PFSK-1 (cell line): ENCODE data around the gene JPH4.

Experiments
- FOXP2 ChIP-seq: optimal IDR thresholded peaks from 2 replicates; pipeline ENCODE3; 2011; ENCODE audit warnings: borderline replicate concordance, control low read depth, inconsistent platforms; ENCODE audit not compliant: insufficient read depth; ENCODE audit errors: extremely low read length, extremely low read depth
- POLR2AphosphoS5 ChIP-seq: IDR thresholded peaks from 2 replicates; pipeline ENCODE4 v1.6.1; 2012; ENCODE audit warnings: low read depth, mild to moderate bottlenecking, control low read depth, low read length, moderate library complexity
- SIN3A ChIP-seq: IDR thresholded peaks from 2 replicates; pipeline ENCODE4 v1.6.1; 2012; ENCODE audit warnings: mild to moderate bottlenecking, low read length, moderate library complexity, borderline replicate concordance; ENCODE audit not compliant: insufficient read depth
- TAF1 ChIP-seq: IDR thresholded peaks from 2 replicates; pipeline ENCODE4 v1.6.1; 2012; ENCODE audit warnings: low read length, control low read depth, borderline replicate concordance; ENCODE audit not compliant: insufficient read depth
- TF ChIP-seq, protein P1 (sequence below), 2 experiments: IDR thresholded peaks; 2 replicates each; pipeline versions ENCODE4 v1.6.1 to v1.8.0; 2011 to 2012; ENCODE audit warnings: low read depth in 2 of 2, low read length in 2 of 2, control low read depth in 1 of 2, inconsistent platforms in 1 of 2, mild to moderate bottlenecking in 1 of 2, moderate library complexity in 1 of 2; ENCODE audit not compliant: insufficient read depth in 1 of 2

DNA sequence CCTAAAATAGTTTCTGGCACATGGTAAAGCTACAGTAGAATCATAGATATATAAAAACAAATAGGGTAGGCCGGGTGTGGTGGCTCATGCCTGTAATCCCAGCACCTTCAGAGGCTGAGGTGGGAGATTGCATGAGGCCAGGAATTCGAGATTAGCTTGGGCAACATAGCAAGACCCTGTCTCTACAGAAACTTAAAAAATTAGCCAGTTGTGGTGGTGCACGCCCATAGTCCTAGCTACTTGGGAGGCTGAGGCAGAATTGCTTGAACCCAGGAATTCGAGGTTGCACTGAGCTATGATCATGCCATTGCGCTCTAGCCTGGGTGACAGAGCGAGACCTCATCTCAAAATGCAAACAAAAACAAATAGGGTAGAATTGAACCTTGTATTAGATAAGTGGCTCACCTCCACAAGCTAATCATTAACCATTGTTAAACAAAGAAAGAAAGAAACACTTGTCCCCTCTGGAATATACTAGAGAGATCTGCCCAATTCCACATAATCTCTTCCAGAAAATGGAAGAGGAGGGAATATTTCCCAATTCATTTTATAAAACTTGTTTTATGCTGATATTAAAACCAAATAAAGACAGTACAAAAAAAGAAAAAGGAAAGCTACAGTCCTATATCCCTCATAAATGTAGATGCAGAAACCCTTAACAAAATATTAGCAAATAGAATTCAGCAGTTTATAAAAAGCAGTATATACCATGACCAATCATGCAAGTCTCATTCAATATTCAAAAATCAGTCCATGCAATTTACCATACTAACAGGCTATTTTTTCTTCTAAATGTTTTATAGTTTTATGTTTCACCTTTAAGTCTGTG lies 34.9 kb upstream of the JPH4 start:
- TF ChIP-seq POLR2AphosphoS5 (no peak), FOXP2 (no peak), TAF1 (no peak), SIN3A (no peak)
- TF ChIP-seq, protein P1, sequence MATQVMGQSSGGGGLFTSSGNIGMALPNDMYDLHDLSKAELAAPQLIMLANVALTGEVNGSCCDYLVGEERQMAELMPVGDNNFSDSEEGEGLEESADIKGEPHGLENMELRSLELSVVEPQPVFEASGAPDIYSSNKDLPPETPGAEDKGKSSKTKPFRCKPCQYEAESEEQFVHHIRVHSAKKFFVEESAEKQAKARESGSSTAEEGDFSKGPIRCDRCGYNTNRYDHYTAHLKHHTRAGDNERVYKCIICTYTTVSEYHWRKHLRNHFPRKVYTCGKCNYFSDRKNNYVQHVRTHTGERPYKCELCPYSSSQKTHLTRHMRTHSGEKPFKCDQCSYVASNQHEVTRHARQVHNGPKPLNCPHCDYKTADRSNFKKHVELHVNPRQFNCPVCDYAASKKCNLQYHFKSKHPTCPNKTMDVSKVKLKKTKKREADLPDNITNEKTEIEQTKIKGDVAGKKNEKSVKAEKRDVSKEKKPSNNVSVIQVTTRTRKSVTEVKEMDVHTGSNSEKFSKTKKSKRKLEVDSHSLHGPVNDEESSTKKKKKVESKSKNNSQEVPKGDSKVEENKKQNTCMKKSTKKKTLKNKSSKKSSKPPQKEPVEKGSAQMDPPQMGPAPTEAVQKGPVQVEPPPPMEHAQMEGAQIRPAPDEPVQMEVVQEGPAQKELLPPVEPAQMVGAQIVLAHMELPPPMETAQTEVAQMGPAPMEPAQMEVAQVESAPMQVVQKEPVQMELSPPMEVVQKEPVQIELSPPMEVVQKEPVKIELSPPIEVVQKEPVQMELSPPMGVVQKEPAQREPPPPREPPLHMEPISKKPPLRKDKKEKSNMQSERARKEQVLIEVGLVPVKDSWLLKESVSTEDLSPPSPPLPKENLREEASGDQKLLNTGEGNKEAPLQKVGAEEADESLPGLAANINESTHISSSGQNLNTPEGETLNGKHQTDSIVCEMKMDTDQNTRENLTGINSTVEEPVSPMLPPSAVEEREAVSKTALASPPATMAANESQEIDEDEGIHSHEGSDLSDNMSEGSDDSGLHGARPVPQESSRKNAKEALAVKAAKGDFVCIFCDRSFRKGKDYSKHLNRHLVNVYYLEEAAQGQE (IDR thresholded peaks at IDR 0.05; ENCODE audit: insufficient read depth in 1 of 2, low read depth in 2 of 2, low read length in 2 of 2), result no peak
